Activated CD4-positive, CD25-positive, alpha-beta regulatory T cell treated with anti-CD3 and anti-CD28 coated beads, Interleukin-2, amount 50 U/mL, for 16 hours (primary cell): Measurements from ENCODE around the gene LRP3.
"Not testable (repeated sequence)": the region's sequence is repeated elsewhere in the genome, so short reads cannot be mapped to it uniquely, and the experiment has no call there.

Source experiments
- DNase-seq: peaks from one replicate; pipeline ENCODE4 v3.0.0-alpha.2; 2020; ENCODE audit warnings: low read depth, low spot score

LRP3 gene

GRCh38 chr19:33175886-33176669 lies 18.1 kb upstream of the LRP3 start:
- no peak for DNase-seq

DNA sequence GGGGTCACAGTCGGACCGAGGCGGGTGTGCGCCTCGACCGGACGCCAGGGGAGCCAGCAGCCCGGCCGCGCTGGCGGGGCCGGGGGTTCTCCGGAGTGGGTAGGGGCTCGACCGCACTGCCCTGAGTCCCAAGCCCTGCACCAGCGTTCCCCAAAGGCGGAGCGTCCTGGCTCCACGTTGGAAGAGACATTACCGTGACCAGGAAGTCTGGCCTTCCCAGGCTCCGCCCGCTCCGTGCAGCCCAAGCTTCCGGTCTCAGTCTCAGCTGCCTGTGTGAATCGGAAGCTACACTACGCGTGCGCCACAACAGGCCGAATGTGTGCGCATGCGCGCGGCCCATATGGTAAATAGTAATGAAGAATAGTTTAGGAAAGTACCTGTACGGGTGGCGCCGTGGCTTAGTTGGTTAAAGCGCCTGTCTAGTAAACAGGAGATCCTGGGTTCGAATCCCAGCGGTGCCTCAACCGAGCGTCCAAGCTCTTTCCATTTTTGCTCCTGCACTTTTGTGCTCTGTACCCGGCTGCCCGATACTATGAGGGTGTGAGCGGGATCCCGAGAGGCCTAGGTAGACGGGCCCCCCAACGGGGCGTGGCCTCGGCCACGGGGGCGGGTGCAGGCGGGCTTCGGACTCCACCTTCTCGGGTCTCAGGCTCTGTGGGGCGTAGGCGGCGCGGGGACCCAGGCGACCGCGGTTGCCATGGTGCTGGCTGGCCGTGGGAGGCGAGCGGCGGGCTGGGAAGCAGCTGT lies 17.3 kb upstream of the LRP3 start:
- peak; percentile 95 for DNase-seq

GRCh38 chr19:33177417-33177979 lies 16.6 kb upstream of the LRP3 start:
- DNase-seq: no peak

DNA sequence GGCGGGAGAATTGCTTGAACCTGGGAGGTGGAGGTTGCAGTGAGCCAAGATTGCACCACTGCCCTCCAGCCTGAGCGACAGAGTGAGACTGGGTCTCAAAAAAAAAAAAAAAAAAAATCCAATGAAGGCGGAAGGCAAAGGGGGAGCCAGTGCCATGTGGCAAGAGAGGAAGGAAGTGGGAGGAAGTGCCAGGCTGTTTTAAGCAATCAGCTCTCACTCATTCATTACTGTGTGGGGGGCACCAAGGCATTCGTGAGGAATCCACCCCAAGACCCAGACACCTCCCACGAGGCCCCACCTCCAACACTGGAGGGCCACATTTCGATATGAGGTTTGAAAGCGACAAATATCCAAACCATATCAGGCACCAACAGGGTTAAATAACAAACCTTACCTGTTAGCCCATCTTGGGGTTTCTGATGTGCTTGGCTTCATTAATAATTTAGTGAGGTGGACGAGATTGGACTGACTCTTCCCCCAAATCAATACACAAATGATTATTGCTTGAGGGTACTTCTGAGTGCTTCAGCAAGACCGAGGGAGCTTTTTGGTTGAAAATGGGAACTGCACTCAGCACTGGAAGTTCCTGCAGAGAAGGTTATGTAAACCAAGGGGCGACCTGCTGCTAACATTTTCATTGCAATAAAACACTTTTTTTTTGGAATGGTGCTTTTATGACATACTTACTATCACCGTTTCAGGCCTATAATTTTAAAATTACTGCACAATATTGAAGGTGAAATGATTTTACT lies 7.5 kb upstream of the LRP3 start:
- no peak for DNase-seq

GRCh38 chr19:33187183-33187540 lies 7.0 kb upstream of the LRP3 start:
- DNase-seq: no peak

DNA sequence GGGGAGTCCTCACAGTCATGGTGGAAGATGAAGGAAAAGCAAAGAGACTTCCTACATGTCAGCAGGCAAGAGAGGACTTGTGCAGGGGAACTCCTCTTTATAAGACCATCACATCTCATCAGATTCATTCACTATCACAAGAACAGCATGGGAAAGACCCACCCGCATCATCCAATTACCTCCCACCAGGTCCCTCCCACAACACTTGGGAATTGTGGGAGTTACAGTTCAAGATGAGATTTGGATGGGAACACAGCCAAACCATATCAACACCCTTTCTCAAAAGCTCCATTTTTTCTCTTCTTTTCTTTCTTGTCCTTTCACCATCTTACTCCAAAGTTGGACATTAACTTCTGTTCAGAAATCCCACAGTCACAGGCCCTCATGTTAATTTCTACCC lies 4.7 kb upstream of the LRP3 start:
- DNase-seq: no peak

GRCh38 chr19:33191092-33191491 lies 3.0 kb upstream of the LRP3 start:
- DNase-seq: not testable (repeated sequence)

- DNase-seq: no peak
Observed at GRCh38 chr19:33191501-33191900, 2.6 kb upstream of the LRP3 start.

GRCh38 chr19:33192010-33192409 lies 2.1 kb upstream of the LRP3 start:
- DNase-seq: no peak

GRCh38 chr19:33193269-33193864 lies 763 bp upstream of the LRP3 start:
- DNase-seq: no peak

DNA sequence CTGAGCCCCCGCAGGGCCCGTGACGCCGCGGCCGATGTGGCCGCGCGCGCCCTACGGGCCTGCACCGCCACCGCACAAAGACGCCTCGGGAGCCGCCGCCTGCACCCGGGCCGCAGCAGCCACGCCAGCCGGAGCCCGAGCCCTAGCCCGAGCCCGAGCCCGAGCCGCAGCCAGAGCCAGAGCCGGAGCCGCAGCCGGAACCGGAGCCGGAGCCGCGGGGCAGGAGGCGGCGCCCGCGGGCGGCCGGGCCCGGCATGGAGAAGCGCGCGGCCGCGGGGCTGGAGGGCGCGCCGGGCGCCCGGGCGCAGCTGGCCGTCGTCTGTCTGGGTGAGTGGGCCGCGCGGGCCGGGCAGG lies 379 bp downstream of the LRP3 start:
- no peak for DNase-seq

- no peak for DNase-seq
Observed at GRCh38 chr19:33194886-33195644, 935 bp downstream of the LRP3 start.

GRCh38 chr19:33195645-33196347 lies 1.7 kb downstream of the LRP3 start:
- DNase-seq: no peak

- no peak for DNase-seq
Observed at GRCh38 chr19:33196446-33197193, 2.5 kb downstream of the LRP3 start.

- no peak for DNase-seq
Observed at GRCh38 chr19:33197591-33198000, 3.5 kb downstream of the LRP3 start.

GRCh38 chr19:33198169-33198568 lies 4.0 kb downstream of the LRP3 start:
- DNase-seq: no peak

DNA sequence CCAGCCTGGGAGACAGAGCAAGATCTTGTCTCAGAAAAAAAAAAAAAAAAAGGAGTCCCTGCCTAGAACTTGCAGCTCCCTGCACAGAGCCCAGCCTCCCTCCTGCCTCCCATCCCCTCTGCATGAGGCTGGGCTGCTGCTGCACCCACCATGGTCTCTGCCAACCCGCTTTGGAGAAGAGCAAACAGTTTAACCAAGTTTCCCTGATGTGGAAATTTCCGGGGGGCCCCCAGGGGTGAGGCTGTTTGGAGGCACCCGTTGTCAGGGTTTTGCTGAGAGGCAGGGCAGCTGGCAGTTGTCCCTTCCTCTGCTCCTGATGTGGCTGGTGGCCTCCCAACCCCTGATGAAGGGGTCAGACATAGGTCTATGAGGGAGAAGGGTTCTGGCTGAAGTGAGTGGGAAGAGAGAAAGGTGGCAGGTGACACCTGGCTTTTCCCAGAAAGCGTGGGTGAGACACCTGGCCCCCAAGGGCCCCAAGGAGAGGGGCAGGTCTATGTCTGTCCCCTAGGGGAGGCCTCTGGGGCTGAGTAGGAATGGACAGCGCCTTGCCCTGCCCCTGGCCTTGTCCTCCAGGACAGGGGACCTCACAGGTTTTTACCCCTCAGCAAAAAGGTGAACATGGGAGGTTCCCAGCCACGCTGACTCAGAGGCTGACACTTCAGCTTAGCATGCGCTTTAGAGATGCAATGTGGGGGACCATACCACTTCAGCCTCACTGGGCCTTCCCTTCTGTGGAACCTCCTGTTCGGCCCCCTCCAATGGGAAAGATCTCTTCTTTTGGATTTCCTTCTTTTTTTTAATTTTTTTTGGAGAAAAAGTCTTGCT lies 5.5 kb downstream of the LRP3 start:
- DNase-seq: no peak

DNA sequence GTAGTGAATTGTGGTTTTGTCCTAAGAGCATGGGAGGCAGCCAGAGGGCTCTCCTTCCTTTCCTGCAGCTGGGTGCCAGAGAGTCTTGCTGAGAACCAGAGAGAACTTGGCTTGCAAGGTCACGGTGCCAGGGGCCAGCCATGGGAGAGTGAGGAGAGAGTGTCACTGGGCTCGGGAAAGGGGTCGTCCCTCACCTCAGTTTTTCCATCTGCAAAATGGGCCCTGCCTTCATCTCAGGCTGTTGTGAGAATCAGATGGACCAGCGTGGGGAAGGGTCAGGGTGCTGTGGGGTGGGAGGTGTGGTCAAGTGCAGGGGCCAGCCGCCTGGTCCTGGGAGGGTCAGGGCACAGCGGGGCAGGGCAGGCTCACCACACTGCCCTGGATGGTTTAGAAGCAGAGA lies 7.3 kb downstream of the LRP3 start:
- DNase-seq: no peak
